ENCODE measurements around the gene NAA10.

DNA sequence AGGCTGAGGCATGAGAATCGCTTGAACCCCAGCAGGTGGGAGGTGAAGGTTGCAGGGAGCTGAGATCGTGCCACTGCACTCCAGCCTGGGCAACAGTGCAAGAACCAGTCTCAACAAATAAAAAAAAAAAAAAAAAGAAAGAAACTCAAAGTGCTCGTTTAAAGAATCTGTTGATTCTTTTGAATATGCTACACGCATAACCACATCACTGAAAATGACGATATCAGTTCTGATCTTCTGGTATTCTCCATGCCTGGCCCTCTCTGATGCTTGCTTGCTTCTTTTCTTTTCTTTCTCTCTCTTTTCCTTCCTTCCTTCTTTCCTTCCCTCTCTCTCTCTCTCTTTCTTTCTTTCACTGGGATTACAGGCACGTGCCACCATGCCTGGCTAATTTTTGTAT, 23.0 kb downstream of the NAA10 start:
- TF ChIP-seq, protein P1, sequence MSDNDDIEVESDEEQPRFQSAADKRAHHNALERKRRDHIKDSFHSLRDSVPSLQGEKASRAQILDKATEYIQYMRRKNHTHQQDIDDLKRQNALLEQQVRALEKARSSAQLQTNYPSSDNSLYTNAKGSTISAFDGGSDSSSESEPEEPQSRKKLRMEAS (IDR thresholded peaks at IDR 0.05): no peak
- TF ChIP-seq FOXM1 (IDR thresholded peaks at IDR 0.05; ENCODE audit: borderline replicate concordance, low read depth) (no peak), TEAD4 (IDR thresholded peaks at IDR 0.05) (no peak), TAF1 (IDR thresholded peaks at IDR 0.05; ENCODE audit: low read depth) (no peak), EGR1 (IDR thresholded peaks at IDR 0.05) (no peak)
- TF ChIP-seq, protein P2, sequence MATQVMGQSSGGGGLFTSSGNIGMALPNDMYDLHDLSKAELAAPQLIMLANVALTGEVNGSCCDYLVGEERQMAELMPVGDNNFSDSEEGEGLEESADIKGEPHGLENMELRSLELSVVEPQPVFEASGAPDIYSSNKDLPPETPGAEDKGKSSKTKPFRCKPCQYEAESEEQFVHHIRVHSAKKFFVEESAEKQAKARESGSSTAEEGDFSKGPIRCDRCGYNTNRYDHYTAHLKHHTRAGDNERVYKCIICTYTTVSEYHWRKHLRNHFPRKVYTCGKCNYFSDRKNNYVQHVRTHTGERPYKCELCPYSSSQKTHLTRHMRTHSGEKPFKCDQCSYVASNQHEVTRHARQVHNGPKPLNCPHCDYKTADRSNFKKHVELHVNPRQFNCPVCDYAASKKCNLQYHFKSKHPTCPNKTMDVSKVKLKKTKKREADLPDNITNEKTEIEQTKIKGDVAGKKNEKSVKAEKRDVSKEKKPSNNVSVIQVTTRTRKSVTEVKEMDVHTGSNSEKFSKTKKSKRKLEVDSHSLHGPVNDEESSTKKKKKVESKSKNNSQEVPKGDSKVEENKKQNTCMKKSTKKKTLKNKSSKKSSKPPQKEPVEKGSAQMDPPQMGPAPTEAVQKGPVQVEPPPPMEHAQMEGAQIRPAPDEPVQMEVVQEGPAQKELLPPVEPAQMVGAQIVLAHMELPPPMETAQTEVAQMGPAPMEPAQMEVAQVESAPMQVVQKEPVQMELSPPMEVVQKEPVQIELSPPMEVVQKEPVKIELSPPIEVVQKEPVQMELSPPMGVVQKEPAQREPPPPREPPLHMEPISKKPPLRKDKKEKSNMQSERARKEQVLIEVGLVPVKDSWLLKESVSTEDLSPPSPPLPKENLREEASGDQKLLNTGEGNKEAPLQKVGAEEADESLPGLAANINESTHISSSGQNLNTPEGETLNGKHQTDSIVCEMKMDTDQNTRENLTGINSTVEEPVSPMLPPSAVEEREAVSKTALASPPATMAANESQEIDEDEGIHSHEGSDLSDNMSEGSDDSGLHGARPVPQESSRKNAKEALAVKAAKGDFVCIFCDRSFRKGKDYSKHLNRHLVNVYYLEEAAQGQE (IDR thresholded peaks at IDR 0.05; ENCODE audit: low read depth): no peak

Data from Ishikawa (cell line).